DND-41 (cell line): ENCODE measurements around the gene XPR1.

Experiments used
- ATAC-seq: fragments of 200-7000 bp; cut with Tn5 transposase; 3 replicates; pipeline ENCODE4 v1.9.1; 2021; ENCODE audit warnings: low read depth; ENCODE audit not compliant: insufficient read depth
- DNase-seq: peaks from one replicate; pipeline ENCODE4 v3.0.0-alpha.2; 2020
- H2AFZ ChIP-seq: 2 replicates; pipeline ENCODE4 v1.6.0; 2012; ENCODE audit warnings: low read depth, low read length
- H3K27ac ChIP-seq: 2 replicates; pipeline ENCODE4 v1.5.1; 2012; ENCODE audit warnings: low read length, inconsistent platforms
- H3K27me3 ChIP-seq: fragments of 200-600 bp; sonication (generic); 2 replicates; pipeline ENCODE4 v1.6.0; 2012; ENCODE audit warnings: low read length, mild to moderate bottlenecking, inconsistent platforms; ENCODE audit not compliant: insufficient read depth, poor library complexity
- H3K36me3 ChIP-seq: 2 replicates; pipeline ENCODE4 v1.5.1; 2012; ENCODE audit warnings: low read length, inconsistent platforms; ENCODE audit not compliant: insufficient read depth
- H3K4me1 ChIP-seq: 2 replicates; pipeline ENCODE4 v1.5.1; 2012; ENCODE audit warnings: mild to moderate bottlenecking, low read length; ENCODE audit not compliant: insufficient read depth
- H3K4me2 ChIP-seq: 2 replicates; pipeline ENCODE4 v1.6.0; 2012; ENCODE audit warnings: mild to moderate bottlenecking, moderate library complexity, low read length, inconsistent platforms; ENCODE audit not compliant: insufficient read depth
- H3K4me3 ChIP-seq, 2 experiments: fragments of 200-600 bp in 1 of 2; shearing (Covaris generic) in 1 of 2; 2 replicates each; pipeline ENCODE4 v1.5.1; 2012 to 2016; ENCODE audit warnings: inconsistent platforms in 2 of 2, low read length in 2 of 2, mild to moderate bottlenecking in 2 of 2, low read depth in 1 of 2, moderate library complexity in 1 of 2
- H3K79me2 ChIP-seq: 2 replicates; pipeline ENCODE4 v1.6.0; 2012; ENCODE audit warnings: low read length, inconsistent platforms; ENCODE audit not compliant: insufficient read depth
- H3K9ac ChIP-seq: 2 replicates; pipeline ENCODE4 v1.6.0; 2012; ENCODE audit warnings: low read depth, mild to moderate bottlenecking, inconsistent platforms, low read length, moderate library complexity
- H3K9me3 ChIP-seq: 2 replicates; pipeline ENCODE4 v1.5.1; 2012; ENCODE audit warnings: low read length, moderate library complexity, mild to moderate bottlenecking, inconsistent platforms; ENCODE audit not compliant: insufficient read depth, severe bottlenecking
- H4K20me1 ChIP-seq: 2 replicates; pipeline ENCODE4 v1.6.0; 2012; ENCODE audit warnings: low read length; ENCODE audit not compliant: insufficient read depth
- EZH2 ChIP-seq: IDR thresholded peaks from 3 replicates; pipeline ENCODE4 v1.6.1; 2012; ENCODE audit warnings: borderline replicate concordance, low read depth, mild to moderate bottlenecking, moderate library complexity, low read length, inconsistent platforms; ENCODE audit not compliant: severe bottlenecking
- TF ChIP-seq, protein P1 (sequence below): IDR thresholded peaks from 2 replicates; pipeline ENCODE4 v1.5.1; 2012; ENCODE audit warnings: borderline replicate concordance, low read length, moderate library complexity, mild to moderate bottlenecking; ENCODE audit not compliant: poor library complexity, severe bottlenecking; ENCODE audit errors: extremely low read depth

XPR1 gene

DNA sequence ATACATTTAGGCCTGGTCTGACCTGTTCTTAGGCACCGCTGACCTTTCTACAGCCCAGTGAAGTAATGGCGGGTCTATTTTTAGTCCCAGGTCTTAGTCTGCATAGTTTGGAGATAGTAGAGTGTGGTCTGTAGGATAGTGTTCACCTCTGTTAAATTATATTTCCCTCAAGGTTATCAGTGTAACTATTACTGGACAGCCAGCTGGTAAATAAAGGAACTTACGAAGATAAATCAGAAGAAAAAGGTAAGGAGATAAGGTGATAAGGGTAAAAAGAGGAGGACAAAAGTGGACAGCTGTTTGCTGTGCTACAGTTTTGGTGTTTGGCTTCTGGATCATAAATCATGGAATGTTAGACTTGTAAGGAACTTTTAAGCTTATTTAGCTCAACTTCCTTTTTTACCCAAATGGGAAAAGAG lies 8.7 kb downstream of the XPR1 start:
- ATAC-seq (no peak), DNase-seq (no peak)
- no peak overlapping the region for H3K4me3 ChIP-seq
- no peak overlapping the region for H2AFZ ChIP-seq
- no peak overlapping the region for H3K4me2 ChIP-seq
- H3K36me3 ChIP-seq: no peaks in the 10 kb centered on the region
- H3K9ac ChIP-seq: no peak overlapping the region
- H4K20me1 ChIP-seq: no peaks in the 10 kb centered on the region
- TF ChIP-seq, protein P1, sequence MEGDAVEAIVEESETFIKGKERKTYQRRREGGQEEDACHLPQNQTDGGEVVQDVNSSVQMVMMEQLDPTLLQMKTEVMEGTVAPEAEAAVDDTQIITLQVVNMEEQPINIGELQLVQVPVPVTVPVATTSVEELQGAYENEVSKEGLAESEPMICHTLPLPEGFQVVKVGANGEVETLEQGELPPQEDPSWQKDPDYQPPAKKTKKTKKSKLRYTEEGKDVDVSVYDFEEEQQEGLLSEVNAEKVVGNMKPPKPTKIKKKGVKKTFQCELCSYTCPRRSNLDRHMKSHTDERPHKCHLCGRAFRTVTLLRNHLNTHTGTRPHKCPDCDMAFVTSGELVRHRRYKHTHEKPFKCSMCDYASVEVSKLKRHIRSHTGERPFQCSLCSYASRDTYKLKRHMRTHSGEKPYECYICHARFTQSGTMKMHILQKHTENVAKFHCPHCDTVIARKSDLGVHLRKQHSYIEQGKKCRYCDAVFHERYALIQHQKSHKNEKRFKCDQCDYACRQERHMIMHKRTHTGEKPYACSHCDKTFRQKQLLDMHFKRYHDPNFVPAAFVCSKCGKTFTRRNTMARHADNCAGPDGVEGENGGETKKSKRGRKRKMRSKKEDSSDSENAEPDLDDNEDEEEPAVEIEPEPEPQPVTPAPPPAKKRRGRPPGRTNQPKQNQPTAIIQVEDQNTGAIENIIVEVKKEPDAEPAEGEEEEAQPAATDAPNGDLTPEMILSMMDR: no peak
- TF ChIP-seq EZH2: no peak
- H3K79me2 ChIP-seq: peaks cover 37% of the 10 kb centered on the region
- H3K4me1 ChIP-seq: no peaks in the 10 kb centered on the region
- H3K27me3 ChIP-seq: no peaks in the 10 kb centered on the region
- H3K9me3 ChIP-seq: no peaks in the 10 kb centered on the region
- no peak overlapping the region for H3K27ac ChIP-seq

GRCh38 chr1:180641662-180642061 lies 9.8 kb downstream of the XPR1 start:
- H3K36me3 ChIP-seq: no peaks in the 10 kb centered on the region
- no peaks in the 10 kb centered on the region for H4K20me1 ChIP-seq
- H3K4me1 ChIP-seq: no peaks in the 10 kb centered on the region
- no peak overlapping the region for H3K27ac ChIP-seq
- H3K4me2 ChIP-seq: no peak overlapping the region
- no peaks in the 10 kb centered on the region for H3K9me3 ChIP-seq
- H3K4me3 ChIP-seq: no peak overlapping the region
- H3K27me3 ChIP-seq: no peaks in the 10 kb centered on the region
- H3K79me2 ChIP-seq: peaks cover 31% of the 10 kb centered on the region
- no peak overlapping the region for H3K9ac ChIP-seq
- DNase-seq (no peak), ATAC-seq (no peak)
- H2AFZ ChIP-seq: no peak overlapping the region
- TF ChIP-seq EZH2: no peak
- TF ChIP-seq, protein P1: no peak

DNA sequence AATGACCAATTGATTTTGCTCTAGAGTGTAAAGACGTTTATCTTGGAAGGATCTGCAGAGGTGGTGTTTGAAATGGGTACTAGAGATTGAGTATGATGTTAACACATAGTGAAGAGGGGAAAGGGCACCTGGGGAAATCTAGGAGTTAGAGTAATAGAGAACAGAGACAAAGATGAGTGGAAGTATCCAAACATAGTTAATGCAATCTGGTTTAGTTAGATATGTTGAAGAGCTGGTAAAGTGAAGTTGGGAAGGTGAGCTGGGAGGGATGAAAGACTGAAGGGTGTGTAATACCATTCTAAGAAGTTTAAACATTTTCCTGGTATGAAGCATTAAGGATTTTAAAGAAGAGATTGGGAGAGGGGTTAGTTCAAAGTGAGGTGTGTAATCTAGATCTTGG lies 11.0 kb downstream of the XPR1 start:
- ATAC-seq: no peak

More for the DNA sequence above, 11.0 kb downstream of the XPR1 start:
- Histone ChIP-seq H3K27ac (no peak overlapping the region), H4K20me1 (no peaks in the 10 kb centered on the region), H3K9ac (no peak overlapping the region), H3K36me3 (no peaks in the 10 kb centered on the region), H3K4me2 (no peak overlapping the region), H3K4me1 (no peaks in the 10 kb centered on the region), H3K27me3 (no peaks in the 10 kb centered on the region), H3K4me3 (no peak overlapping the region), H2AFZ (no peak overlapping the region), H3K79me2 (peaks cover 34% of the 10 kb centered on the region), H3K9me3 (no peaks in the 10 kb centered on the region)
- TF ChIP-seq, protein P1: no peak
- TF ChIP-seq EZH2: no peak
- DNase-seq: no peak
